PC-9 (cell line): ENCODE data around the gene GCH1. TPM values are rescaled to one million over a fixed set of nuclear protein-coding genes. Genes with fewer than 3 reads are reported as not detected.

Experiments
- BruUV-seq: library from RNA; stranded (reverse); fragments of 400-500 nt; replicated peaks from 2 replicates; lab custom pipeline; 2021; lab: Mats Ljungman, UMichigan
- CTCF ChIA-PET: fragments of 300-600 bp; sonication (Branson Sonifier 250); formaldehyde crosslinking; loops from one replicate; lab custom pipeline; 2022; ENCODE audit warnings: antibody characterized with exemption; lab: Charles Lee
- POLR2A ChIA-PET: fragments of 300-600 bp; sonication (Branson Sonifier 250); formaldehyde crosslinking; loops from one replicate; lab custom pipeline; 2022; ENCODE audit warnings: antibody characterized with exemption; ENCODE audit not compliant: unreplicated experiment; lab: Charles Lee
- DNase-seq, 2 experiments: peaks; one replicate each; pipeline versions ENCODE4 v3.0.0 to v3.0.0-alpha.2; 2015 to 2022; ENCODE audit warnings: mixed read lengths in 1 of 2
- H2AFZ ChIP-seq: fragments of 200-600 bp; sonication (generic); 2 replicates; pipeline ENCODE4 v1.8.1; 2017; ENCODE audit warnings: antibody characterized with exemption
- H3F3A ChIP-seq: fragments of 200-600 bp; sonication (generic); 2 replicates; pipeline ENCODE4 v1.8.1; 2017; ENCODE audit warnings: antibody characterized with exemption, mild to moderate bottlenecking, low read depth; ENCODE audit not compliant: insufficient read depth
- H3K27ac ChIP-seq: fragments of 200-600 bp; sonication (generic); 2 replicates; pipeline ENCODE4 v1.6.1; 2016; ENCODE audit warnings: mixed run types
- H3K27me3 ChIP-seq: fragments of 200-600 bp; sonication (generic); 2 replicates; pipeline ENCODE4 v1.6.1; 2016; ENCODE audit warnings: low read depth, mixed run types; ENCODE audit not compliant: insufficient read depth
- H3K36me3 ChIP-seq: fragments of 200-600 bp; sonication (generic); 2 replicates; pipeline ENCODE4 v1.6.1; 2016; ENCODE audit warnings: low read depth, mixed run types
- H3K4me1 ChIP-seq: fragments of 200-600 bp; sonication (generic); replicated peaks from 2 replicates; pipeline ENCODE4 v1.6.1; 2016; ENCODE audit warnings: mixed run types; ENCODE audit not compliant: insufficient read depth
- H3K4me2 ChIP-seq: fragments of 200-600 bp; sonication (generic); 2 replicates; pipeline ENCODE4 v1.6.1; 2017; ENCODE audit warnings: mixed run types
- H3K4me3 ChIP-seq: fragments of 200-600 bp; sonication (generic); 2 replicates; pipeline ENCODE4 v1.6.1; 2016; ENCODE audit warnings: mixed run types
- H3K79me2 ChIP-seq: fragments of 200-600 bp; sonication (generic); 2 replicates; pipeline ENCODE4 v1.6.1; 2017; ENCODE audit warnings: low read depth, mixed run types
- H3K9me2 ChIP-seq: fragments of 200-600 bp; sonication (generic); 2 replicates; pipeline ENCODE4 v1.8.1; 2017; ENCODE audit warnings: mild to moderate bottlenecking; ENCODE audit not compliant: insufficient read depth
- H3K9me3 ChIP-seq: fragments of 200-600 bp; sonication (generic); 2 replicates; pipeline ENCODE4 v1.8.1; 2016; ENCODE audit warnings: low read depth; ENCODE audit not compliant: insufficient read depth
- H4K20me1 ChIP-seq: fragments of 200-600 bp; sonication (generic); 2 replicates; pipeline ENCODE4 v1.8.1; 2017; ENCODE audit not compliant: insufficient read depth
- EZH2 ChIP-seq: fragments of 200-600 bp; sonication (generic); IDR thresholded peaks from 2 replicates; pipeline ENCODE4 v1.8.0; 2017; ENCODE audit warnings: antibody characterized with exemption, low read depth
- intact Hi-C: fragments of 100-400 bp; cut with micrococcal nuclease; formaldehyde crosslinking; loops from one replicate; pipeline ENCODE4 v1.10.0; 2022; ENCODE audit not compliant: unreplicated experiment
- total RNA-seq: library from RNA; stranded (reverse); gene quantifications from 2 replicates; pipeline ENCODE4 v1.2.3, GENCODE V29; 2021
- TF ChIP-seq, protein P1 (sequence below): fragments of 200-600 bp; sonication (generic); conservative IDR thresholded peaks from 2 replicates; pipeline ENCODE4 v1.6.1; 2017; ENCODE audit warnings: mixed run types, antibody characterized with exemption, mild to moderate bottlenecking, moderate library complexity

The GCH1 gene
- total RNA-seq, 1 experiment from 2014 or later: 5.1 TPM

DNA sequence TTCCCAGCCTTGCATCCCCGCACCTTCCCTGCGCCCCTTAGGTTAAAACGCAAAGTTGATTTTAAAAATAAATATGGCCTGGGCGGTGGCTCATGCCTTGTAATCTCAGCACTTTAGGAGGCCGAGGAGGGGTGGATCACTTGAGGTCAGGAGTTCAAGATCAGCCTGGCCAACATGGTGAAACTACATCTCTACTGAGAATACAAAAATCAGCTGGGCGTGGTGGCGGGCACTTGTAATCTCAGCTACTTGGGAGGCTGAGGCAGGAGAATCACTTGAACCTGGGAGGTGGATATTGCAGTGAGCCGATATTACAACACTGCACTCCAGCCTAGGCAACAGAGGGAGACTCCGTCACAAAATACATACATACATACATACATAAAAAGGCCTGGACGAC is 96.0 kb downstream of the GCH1 start:
- Histone ChIP-seq H3K27me3 (no peaks in the 10 kb centered on the region), H2AFZ (no peak overlapping the region), H3K4me3 (no peak overlapping the region), H3F3A (no peaks in the 10 kb centered on the region), H3K36me3 (no peaks in the 10 kb centered on the region), H3K9me2 (no peaks in the 10 kb centered on the region), H3K27ac (no peak overlapping the region), H3K4me1 (0 out of 2 replicates have a peak, but pooled peaks cover 4% of the 10 kb centered on the region), H4K20me1 (no peaks in the 10 kb centered on the region), H3K9me3 (no peaks in the 10 kb centered on the region), H3K4me2 (no peak overlapping the region), H3K79me2 (no peaks in the 10 kb centered on the region)
- no peak for TF ChIP-seq EZH2
- TF ChIP-seq, protein P1, sequence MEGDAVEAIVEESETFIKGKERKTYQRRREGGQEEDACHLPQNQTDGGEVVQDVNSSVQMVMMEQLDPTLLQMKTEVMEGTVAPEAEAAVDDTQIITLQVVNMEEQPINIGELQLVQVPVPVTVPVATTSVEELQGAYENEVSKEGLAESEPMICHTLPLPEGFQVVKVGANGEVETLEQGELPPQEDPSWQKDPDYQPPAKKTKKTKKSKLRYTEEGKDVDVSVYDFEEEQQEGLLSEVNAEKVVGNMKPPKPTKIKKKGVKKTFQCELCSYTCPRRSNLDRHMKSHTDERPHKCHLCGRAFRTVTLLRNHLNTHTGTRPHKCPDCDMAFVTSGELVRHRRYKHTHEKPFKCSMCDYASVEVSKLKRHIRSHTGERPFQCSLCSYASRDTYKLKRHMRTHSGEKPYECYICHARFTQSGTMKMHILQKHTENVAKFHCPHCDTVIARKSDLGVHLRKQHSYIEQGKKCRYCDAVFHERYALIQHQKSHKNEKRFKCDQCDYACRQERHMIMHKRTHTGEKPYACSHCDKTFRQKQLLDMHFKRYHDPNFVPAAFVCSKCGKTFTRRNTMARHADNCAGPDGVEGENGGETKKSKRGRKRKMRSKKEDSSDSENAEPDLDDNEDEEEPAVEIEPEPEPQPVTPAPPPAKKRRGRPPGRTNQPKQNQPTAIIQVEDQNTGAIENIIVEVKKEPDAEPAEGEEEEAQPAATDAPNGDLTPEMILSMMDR: no peak
- POLR2A ChIA-PET: interaction anchor here (0.6 kb wide), 1 partner anchor 9 kb away, joined by 3 read pairs; no protein-coding TSS in a partner anchor
- CTCF ChIA-PET: no interaction called here
- intact Hi-C loops: loop anchor here (1.0 to 5.0 kb wide), 2 partner anchors 86 to 241 kb away; no protein-coding TSS in a partner anchor
- BruUV-seq: no TSS peak
- DNase-seq: no peak

DNA sequence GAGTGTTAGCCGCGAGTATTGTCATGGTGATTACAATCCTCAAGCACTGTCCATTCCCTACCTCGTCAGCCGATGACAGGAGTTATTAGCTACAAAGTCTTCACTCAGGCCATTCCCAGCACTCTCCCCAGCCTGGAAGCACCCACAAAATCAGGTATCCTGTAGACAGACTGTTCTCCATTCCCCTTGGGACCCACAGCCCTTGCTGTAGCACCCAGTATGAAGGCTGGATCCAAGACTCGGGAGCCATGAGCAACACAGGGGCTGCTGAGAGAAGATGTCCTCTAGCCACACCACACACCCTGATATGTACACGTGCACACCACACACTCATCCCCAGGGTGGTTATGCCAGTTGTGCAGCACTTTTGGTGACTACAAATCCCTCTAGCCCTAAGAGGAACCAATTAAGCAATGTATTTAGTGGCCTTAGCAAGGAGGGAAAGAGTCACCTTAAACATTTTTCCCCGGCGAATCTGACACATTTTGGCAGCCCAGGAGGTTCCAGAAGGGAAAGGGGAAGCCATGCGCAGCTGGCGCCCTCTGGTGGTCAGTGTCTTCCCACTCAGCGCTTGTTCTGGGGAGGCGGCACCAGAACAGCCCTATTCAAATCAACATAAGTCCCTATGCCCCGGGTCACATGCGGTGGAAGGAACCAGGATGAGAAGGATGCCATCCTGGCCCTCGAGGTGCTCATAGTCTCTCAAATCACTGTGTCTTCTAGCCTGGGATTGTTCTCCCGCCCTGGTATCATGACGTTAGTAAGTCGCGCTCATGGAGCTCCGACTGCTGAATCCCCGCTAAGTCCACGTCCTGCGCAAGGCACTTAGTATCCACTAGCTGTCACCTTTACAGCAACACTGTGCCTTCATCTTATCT is 96.9 kb downstream of the GCH1 start:
- DNase-seq: peak; percentile 66 to 81
- Histone ChIP-seq H3K36me3 (no peaks in the 10 kb centered on the region), H3K4me1 (0 out of 2 replicates have a peak, but pooled peaks cover 4% of the 10 kb centered on the region), H3K4me2 (peak overlapping the region; percentile 64), H3K27me3 (no peaks in the 10 kb centered on the region), H3K27ac (no peak overlapping the region), H3K4me3 (no peak overlapping the region; the same call in 1 of the 2 replicates), H3F3A (no peaks in the 10 kb centered on the region), H2AFZ (0 out of 2 replicates have a peak overlapping the region, but pooled peaks have one; percentile 48), H3K79me2 (no peaks in the 10 kb centered on the region), H3K9me3 (no peaks in the 10 kb centered on the region), H3K9me2 (no peaks in the 10 kb centered on the region), H4K20me1 (no peaks in the 10 kb centered on the region)
- TF ChIP-seq, protein P1: peak; percentile 91
- TF ChIP-seq EZH2: no peak
- CTCF ChIA-PET: interaction anchor here (0.7 to 1.7 kb wide), 2 partner anchors 12 to 80 kb away, joined by 3 to 5 read pairs; no protein-coding TSS in a partner anchor
- intact Hi-C loops: loop anchor here (1.0 to 5.0 kb wide), 5 partner anchors 32 to 439 kb away; partner anchors contain the start of gene CGRRF1
- POLR2A ChIA-PET: interaction anchor here (0.5 to 0.6 kb wide), 2 partner anchors 544 to 1956 kb away, joined by 13 to 16 read pairs; no protein-coding TSS in a partner anchor
- no TSS peak for BruUV-seq

DNA sequence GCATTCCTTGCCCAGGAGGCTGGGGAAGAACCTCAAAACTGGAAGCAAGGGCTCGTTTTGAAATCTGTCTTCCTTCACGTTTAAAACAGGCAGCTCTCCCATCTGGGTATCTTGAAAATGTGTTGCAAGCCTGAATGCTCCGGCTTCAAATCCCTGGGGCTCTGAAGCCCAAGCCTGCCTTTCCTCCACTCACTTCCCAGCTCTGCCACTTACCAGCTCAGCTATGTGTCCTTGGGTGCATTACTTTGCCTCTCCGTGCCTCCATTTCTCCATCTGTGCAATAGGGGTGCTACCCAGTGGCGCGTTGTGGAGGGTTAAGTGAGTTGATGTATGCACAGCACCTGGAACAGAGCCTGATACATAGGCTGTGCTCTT is 97.6 kb downstream of the GCH1 start:
- no peak overlapping the region for H3K27ac ChIP-seq
- no peaks in the 10 kb centered on the region for H3K9me2 ChIP-seq
- H3K4me2 ChIP-seq: no peak overlapping the region
- no peak for DNase-seq
- CTCF ChIA-PET: interaction anchor here (0.6 to 1.7 kb wide), 3 partner anchors 13 to 303 kb away, joined by 3 to 14 read pairs (median 5); no protein-coding TSS in a partner anchor
- 0 out of 2 replicates have a peak, but pooled peaks cover 4% of the 10 kb centered on the region for H3K4me1 ChIP-seq
- no peaks in the 10 kb centered on the region for H3K27me3 ChIP-seq
- H2AFZ ChIP-seq: no peak overlapping the region
- BruUV-seq: no TSS peak
- no peaks in the 10 kb centered on the region for H3F3A ChIP-seq
- H3K9me3 ChIP-seq: no peaks in the 10 kb centered on the region
- intact Hi-C loops: loop anchor here (1.0 to 5.0 kb wide), 4 partner anchors 32 to 438 kb away; partner anchors contain the start of gene CGRRF1
- H3K79me2 ChIP-seq: no peaks in the 10 kb centered on the region
- POLR2A ChIA-PET: no interaction called here
- no peak overlapping the region for H3K4me3 ChIP-seq
- TF ChIP-seq EZH2: no peak
- TF ChIP-seq, protein P1: no peak
- no peaks in the 10 kb centered on the region for H3K36me3 ChIP-seq
- no peaks in the 10 kb centered on the region for H4K20me1 ChIP-seq
